Immature natural killer cell (primary cell): ENCODE results near the gene MYH13. TPM values are rescaled to one million over a fixed set of nuclear protein-coding genes. Genes with fewer than 3 reads are reported as not detected.

ENCODE experiments used
- DNase-seq, 3 donors: peaks; one replicate each; pipeline ENCODE4 v3.0.0; 2022; ENCODE audit warnings: mixed read lengths in 1 of 3
- H3K27ac Mint-ChIP-seq, 6 donors: one replicate each; pipeline ENCODE4 v1.8.0; 2020; ENCODE audit warnings: mixed read lengths in 6 of 6, mild to moderate bottlenecking in 5 of 6, inconsistent platforms in 4 of 6, moderate library complexity in 3 of 6
- H3K27me3 Mint-ChIP-seq, 3 donors: one replicate each; pipeline ENCODE4 v1.8.0; 2020 to 2021; ENCODE audit warnings: low read depth in 3 of 3, mild to moderate bottlenecking in 3 of 3, mixed read lengths in 3 of 3, moderate library complexity in 3 of 3, inconsistent platforms in 1 of 3
- H3K36me3 Mint-ChIP-seq, 3 donors: one replicate each; pipeline ENCODE4 v1.8.0; 2020; ENCODE audit warnings: mixed read lengths in 3 of 3, inconsistent platforms in 2 of 3, mild to moderate bottlenecking in 2 of 3
- H3K4me1 Mint-ChIP-seq, 2 donors: one replicate each; pipeline ENCODE4 v1.8.0; 2020; ENCODE audit warnings: inconsistent platforms in 2 of 2, mild to moderate bottlenecking in 2 of 2, mixed read lengths in 2 of 2, moderate library complexity in 1 of 2
- H3K4me3 Mint-ChIP-seq, 5 donors: one replicate each; pipeline ENCODE4 v1.8.0; 2020; ENCODE audit warnings: mild to moderate bottlenecking in 5 of 5, mixed read lengths in 5 of 5, inconsistent platforms in 3 of 5, moderate library complexity in 3 of 5
- H3K9me3 Mint-ChIP-seq, 6 donors: one replicate each; pipeline ENCODE4 v1.8.0; 2020; ENCODE audit warnings: mild to moderate bottlenecking in 6 of 6, mixed read lengths in 6 of 6, inconsistent platforms in 4 of 6, moderate library complexity in 3 of 6
- polyA plus RNA-seq, 3 donors: library from polyadenylated mRNA; unstranded; fragments of 300-500 nt; fragmentation: Illumina TruSeq; gene quantifications; one replicate each; pipeline ENCODE4 v1.2.3, GENCODE V29; 2021

MYH13 gene
- polyA plus RNA-seq, 3 donors from 2014 or later = not detected

DNA sequence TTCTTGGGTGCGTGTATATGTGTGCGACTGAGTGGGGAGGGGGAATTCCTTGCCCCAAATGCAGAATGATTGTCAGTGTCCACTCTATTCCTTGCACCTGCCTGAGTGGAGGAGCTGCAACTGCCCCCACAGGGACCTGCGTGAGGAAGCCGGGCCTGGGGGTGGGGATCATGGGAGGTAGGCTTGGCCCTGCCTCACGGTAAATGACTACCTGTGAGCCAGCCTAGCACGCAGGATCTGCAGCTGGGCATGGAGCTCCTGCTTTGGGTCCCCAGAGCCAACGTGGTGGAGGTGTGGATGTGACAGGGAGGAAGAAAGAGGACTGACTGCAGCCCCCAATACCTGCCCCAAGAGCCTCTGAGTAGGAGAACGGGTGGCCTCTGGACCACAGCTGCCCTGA lies 97.4 kb downstream of the MYH13 start:
- Mint-ChIP-seq H3K27me3 (peaks cover 3 to 5% (median 4%) of the 10 kb centered on the region in 3 donors), H3K4me1 (no peaks in the 10 kb centered on the region), H3K9me3 (no peaks in the 10 kb centered on the region), H3K4me3 (no peak overlapping the region), H3K27ac (no peak overlapping the region), H3K36me3 (no peaks in the 10 kb centered on the region)
- no peak for DNase-seq

DNA sequence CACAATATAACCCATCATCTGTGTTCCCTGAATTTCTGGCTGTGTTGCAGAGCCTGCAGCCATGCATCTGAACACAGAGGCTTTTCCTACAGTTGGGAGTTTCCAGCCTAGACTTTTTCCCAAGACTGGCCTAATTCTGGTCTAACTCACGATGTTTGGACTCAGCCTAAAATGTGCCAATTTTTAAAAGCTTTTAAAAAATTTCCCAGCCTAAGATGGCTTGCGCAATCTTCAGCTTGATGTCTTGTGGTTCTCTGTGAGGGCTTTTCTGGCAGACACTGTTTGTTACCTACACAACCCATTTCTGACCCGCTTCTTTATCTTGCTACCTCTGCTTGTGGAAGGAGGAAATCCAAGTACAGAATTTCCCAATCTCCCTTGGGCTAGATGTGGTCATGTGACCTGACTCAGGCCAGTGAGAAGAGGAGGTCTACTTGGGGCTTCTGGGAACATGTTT lies 101.7 kb downstream of the MYH13 start:
- no peak overlapping the region for H3K4me3 Mint-ChIP-seq
- no peaks in the 10 kb centered on the region for H3K9me3 Mint-ChIP-seq

DNA sequence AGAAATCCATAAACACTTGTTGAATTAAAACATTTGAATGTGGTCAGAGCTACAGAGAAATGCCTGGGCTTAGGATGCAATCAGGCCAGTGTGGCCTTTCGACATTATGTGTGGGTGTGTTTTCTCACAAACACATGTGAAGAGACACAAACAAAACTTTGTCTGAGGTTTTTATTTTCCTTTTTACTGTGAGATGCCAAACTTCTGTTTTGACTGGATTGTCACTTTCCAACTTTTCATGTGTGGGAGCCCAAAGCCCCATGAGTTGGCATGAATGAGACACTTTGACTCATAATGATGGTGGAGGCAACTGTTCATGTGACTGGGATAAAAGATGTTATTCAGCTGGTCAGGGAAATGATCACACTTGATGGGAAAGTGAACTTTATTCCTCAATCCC lies 102.5 kb downstream of the MYH13 start:
- Mint-ChIP-seq H3K9me3 (no peaks in the 10 kb centered on the region), H3K27me3 (peaks cover 0 to 6% (median 3%) of the 10 kb centered on the region in 3 donors)

More for the DNA sequence above, 101.7 kb downstream of the MYH13 start:
- DNase-seq = no peak
- Mint-ChIP-seq H3K27ac (no peak overlapping the region), H3K36me3 (peaks cover 0 to 4% (median 0%) of the 10 kb centered on the region in 3 donors), H3K27me3 (peaks cover 0 to 6% (median 3%) of the 10 kb centered on the region in 3 donors), H3K4me1 (no peaks in the 10 kb centered on the region)

DNA sequence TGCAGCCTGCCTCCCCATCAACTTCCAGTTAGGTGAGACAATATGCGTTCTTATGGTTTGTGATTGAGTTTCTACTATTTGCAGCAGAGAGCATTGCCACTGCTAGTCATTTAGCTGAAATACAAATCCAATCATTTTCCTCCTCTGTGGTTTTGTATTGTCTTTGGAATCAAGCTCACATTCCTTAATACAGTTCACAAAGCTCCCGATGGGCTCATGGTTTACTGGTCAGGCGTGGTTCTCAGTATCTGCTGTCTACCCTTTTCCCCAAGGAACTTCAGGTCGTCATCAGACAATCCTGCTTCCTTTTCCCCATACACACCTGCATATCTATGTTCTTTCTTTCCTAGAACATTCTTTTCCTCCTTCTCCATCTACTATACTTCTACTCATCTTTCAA lies 104.8 kb downstream of the MYH13 start:
- H3K36me3 Mint-ChIP-seq = peaks cover 0 to 4% (median 0%) of the 10 kb centered on the region in 3 donors
- H3K27ac Mint-ChIP-seq = no peak overlapping the region
- H3K27me3 Mint-ChIP-seq = peaks cover 0 to 5% (median 3%) of the 10 kb centered on the region in 3 donors
- DNase-seq = no peak
- H3K9me3 Mint-ChIP-seq = no peaks in the 10 kb centered on the region
- no peak overlapping the region for H3K4me3 Mint-ChIP-seq
- no peaks in the 10 kb centered on the region for H3K4me1 Mint-ChIP-seq

More for the DNA sequence above, 102.5 kb downstream of the MYH13 start:
- no peak for DNase-seq
- Mint-ChIP-seq H3K4me1 (no peaks in the 10 kb centered on the region), H3K27ac (no peak overlapping the region), H3K4me3 (no peak overlapping the region), H3K36me3 (peaks cover 0 to 4% (median 0%) of the 10 kb centered on the region in 3 donors)

DNA sequence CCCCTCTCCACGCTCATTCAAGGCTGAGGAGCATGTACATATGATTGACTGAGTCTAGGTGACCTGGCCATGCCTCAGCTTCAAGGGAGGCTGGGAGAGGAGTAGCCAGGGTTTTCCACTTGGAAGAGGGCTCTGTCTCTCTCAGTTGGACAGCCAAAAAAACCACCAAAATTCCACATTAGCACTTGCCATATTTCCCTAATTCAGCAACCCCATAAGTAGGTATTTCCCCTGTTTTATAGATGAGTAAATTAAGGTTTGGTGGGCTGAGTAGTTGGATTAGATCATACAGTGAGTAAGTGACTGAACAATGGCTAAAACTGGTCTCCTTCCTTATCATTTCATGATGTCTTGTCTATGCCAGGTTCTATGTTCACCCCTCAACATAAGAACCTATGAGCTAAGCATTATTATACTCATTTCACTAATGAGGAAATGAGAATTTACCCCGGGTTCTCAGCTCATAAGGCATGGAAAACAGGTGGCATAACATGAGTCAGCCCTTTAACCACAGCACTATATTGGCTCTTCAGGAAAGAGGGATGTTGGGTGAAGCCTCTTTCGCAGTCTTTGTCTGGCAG lies 106.4 kb downstream of the MYH13 start:
- Mint-ChIP-seq H3K9me3 (no peaks in the 10 kb centered on the region), H3K4me3 (no peak overlapping the region), H3K27me3 (peaks cover 0 to 5% (median 3%) of the 10 kb centered on the region in 3 donors), H3K27ac (no peak overlapping the region), H3K36me3 (peaks cover 0 to 4% (median 0%) of the 10 kb centered on the region in 3 donors), H3K4me1 (no peaks in the 10 kb centered on the region)
- no peak for DNase-seq

DNA sequence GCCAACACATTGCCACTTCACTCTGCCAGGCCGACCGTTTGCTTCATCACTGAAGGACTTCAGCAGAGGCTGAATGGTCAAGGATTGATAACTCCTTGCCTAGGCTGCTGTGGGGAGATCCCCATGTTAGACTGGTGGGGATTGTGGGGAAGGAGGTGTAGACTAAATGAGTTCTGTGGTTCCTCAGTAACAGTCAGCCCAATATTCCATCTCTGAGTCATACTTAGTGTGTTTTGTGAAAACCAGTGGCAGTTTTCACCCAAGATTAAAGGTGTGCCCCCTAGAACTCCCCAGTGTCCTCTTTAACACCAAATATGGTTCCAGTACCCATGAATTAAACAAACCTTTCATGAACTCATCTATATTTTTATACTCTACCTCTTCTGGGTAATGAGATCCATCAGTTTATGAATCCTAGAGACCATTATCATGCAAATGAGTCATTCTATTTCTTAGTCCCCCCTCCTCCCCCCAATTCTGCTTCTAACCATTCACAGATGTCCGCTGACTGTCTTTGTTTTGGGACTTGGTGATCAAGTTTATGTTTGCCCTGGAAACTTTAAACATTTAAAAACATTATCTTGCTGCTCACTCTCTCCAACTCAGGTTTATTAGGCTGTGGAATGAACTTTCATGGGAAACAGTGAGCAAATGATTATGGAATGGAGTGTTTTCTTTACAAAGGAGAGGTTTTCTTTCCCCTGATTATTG lies 107.6 kb downstream of the MYH13 start:
- Mint-ChIP-seq H3K4me3 (no peak overlapping the region), H3K27me3 (peaks cover 2 to 8% (median 5%) of the 10 kb centered on the region in 3 donors), H3K9me3 (no peaks in the 10 kb centered on the region), H3K4me1 (no peaks in the 10 kb centered on the region), H3K27ac (no peak overlapping the region), H3K36me3 (peaks cover 0 to 4% (median 0%) of the 10 kb centered on the region in 3 donors)
- DNase-seq = no peak

DNA sequence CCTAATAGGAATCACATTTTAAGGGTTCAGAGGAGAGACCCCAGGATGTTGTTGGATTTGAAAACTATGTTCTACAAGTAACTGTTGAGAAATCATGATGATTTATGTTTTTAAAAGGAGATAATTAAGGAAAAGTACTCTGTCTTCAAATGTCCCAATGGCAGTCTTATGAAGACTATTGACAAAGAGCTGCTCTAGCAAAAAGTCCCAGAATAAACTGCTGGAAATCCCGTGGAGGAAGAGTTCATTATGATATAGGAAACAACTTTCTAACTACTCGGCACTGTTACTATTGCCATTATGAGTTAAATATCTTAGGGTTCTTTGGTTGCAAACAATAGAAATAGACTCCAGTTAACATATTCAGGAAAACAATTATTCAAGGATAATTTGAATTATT lies 108.8 kb downstream of the MYH13 start:
- Mint-ChIP-seq H3K9me3 (no peaks in the 10 kb centered on the region), H3K4me1 (no peaks in the 10 kb centered on the region), H3K36me3 (no peaks in the 10 kb centered on the region), H3K27me3 (peaks cover 3 to 8% (median 4%) of the 10 kb centered on the region in 3 donors), H3K27ac (no peak overlapping the region), H3K4me3 (no peak overlapping the region)
- no peak for DNase-seq

DNA sequence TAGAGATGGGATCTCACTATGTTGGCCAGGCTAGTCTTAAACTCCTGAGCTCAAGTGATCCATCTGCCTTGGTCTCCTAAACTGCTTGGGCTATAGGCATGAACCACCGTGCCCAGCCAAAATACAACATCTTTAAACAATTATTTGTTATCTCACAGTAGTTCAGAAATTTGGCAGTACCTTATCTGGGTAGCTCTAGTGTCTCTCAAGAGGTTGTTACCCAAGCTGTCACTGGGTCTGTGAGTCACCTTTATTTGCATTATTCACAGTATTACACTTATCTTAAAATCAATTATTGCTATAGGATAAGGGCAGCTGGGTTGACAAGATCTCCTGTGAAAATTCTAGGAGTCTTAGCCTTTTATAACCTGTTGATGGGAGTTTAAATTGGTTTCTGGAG lies 110.4 kb downstream of the MYH13 start:
- H3K27me3 Mint-ChIP-seq = peaks cover 3 to 8% (median 4%) of the 10 kb centered on the region in 3 donors
- H3K4me1 Mint-ChIP-seq = no peaks in the 10 kb centered on the region
- no peaks in the 10 kb centered on the region for H3K36me3 Mint-ChIP-seq
- no peak overlapping the region for H3K27ac Mint-ChIP-seq
- no peaks in the 10 kb centered on the region for H3K9me3 Mint-ChIP-seq
- H3K4me3 Mint-ChIP-seq = no peak overlapping the region
- no peak for DNase-seq

DNA sequence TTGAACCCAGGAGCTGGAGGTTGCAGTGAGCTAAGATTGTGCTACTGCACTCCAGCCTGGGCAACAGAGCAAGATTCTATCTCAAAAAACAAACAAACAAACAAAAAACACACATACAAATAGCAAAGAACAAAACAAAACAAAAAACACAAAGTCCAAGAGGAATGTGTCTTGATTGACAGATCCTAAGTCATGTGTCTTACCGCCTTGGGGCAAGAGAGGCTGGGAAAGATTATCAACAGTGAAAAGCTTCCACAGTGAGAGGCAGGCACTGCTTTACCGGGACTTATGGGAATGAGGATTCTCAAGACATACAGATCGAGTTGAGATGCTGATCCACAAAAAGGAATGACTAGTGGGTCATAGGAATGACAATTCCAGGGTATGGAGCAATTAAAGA lies 111.7 kb downstream of the MYH13 start:
- H3K9me3 Mint-ChIP-seq = no peaks in the 10 kb centered on the region
- no peak overlapping the region for H3K4me3 Mint-ChIP-seq
- H3K27ac Mint-ChIP-seq = no peak overlapping the region
- peaks cover 3 to 4% (median 3%) of the 10 kb centered on the region in 3 donors for H3K27me3 Mint-ChIP-seq
- H3K36me3 Mint-ChIP-seq = no peaks in the 10 kb centered on the region
- no peaks in the 10 kb centered on the region for H3K4me1 Mint-ChIP-seq
- DNase-seq = no peak

DNA sequence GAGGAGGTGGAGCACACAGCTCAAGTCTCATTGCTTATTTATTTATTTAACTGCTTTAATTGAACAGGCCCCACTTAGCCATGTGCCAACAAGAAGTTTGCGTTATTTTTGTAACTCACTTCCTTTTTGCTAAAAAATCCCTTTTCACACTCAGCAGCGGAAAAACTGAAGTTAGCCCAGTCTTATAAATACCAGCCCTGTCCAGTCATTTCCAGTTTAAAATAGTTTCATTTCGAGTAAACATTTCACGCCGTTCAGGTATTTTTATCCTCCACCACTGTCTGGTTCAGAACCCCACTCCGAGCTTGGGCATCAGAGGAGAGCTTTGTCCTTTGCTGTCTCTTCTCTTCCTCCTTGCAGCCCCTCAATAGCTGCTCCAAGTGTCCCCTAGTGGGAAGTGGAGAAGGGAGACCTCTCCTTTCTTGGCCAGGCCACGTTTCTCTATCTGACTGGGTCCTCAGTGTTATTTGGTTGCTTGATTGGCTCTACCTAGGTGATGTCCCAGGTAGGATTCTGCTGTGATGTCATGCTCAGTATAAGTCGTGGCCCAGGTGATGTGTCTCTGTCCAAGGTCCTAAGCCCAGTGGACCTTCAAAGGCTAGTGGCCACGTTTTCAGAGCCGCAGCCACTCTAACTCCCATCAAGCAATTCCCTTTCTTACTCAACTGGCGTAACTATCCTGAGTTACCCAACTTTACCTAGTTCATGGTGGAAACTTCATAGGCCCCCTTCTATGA lies 121.4 kb downstream of the MYH13 start:
- Mint-ChIP-seq H3K36me3 (no peaks in the 10 kb centered on the region), H3K4me3 (no peak overlapping the region), H3K27ac (no peak overlapping the region), H3K4me1 (peaks cover 0 to 4% of the 10 kb centered on the region in 2 donors), H3K9me3 (no peaks in the 10 kb centered on the region), H3K27me3 (peaks cover 0 to 3% (median 2%) of the 10 kb centered on the region in 3 donors)
- no peak for DNase-seq

Other genes starting within 250 kb of the MYH13 start
- gene GAS7, start 174.4 kb downstream of the MYH13 start, polyA plus RNA-seq = 10 to 100 TPM in 2 of 3 donors, 1 to 10 TPM in 1; 8.1 to 31.2 (median 13.7) TPM
- not detected for gene MYH8, start 48.9 kb upstream of the MYH13 start, polyA plus RNA-seq
- not detected for gene MYH4, start 96.6 kb upstream of the MYH13 start, polyA plus RNA-seq
- not detected for gene MYH1, start 145.5 kb upstream of the MYH13 start, polyA plus RNA-seq
- not detected for gene MYH2, start 176.7 kb upstream of the MYH13 start, polyA plus RNA-seq